GM12878 (cell line): ENCODE data around the gene UBE2QL1.

ENCODE experiments used
- CEBPB ChIP-seq, 2 experiments: fragments of 150-350 bp in 1 of 2; IDR thresholded peaks; 2 replicates each; pipeline ENCODE4 v1.6.1; 2012 to 2014; ENCODE audit warnings: low read depth in 2 of 2, low read length in 2 of 2, borderline replicate concordance in 1 of 2, inconsistent platforms in 1 of 2
- E2F4 ChIP-seq: IDR thresholded peaks from 2 replicates; pipeline ENCODE4 v1.6.1; 2012; ENCODE audit warnings: low read depth, low read length, improper control_type of control experiment
- FOXM1 ChIP-seq: IDR thresholded peaks from 2 replicates; pipeline ENCODE4 v1.6.1; 2012; ENCODE audit warnings: low read depth, mild to moderate bottlenecking, inconsistent platforms, low read length, moderate library complexity
- POLR2A ChIP-seq: IDR thresholded peaks from 2 replicates; pipeline ENCODE4 v1.6.1; 2011; ENCODE audit warnings: low read depth, mild to moderate bottlenecking, low read length
- POLR2AphosphoS5 ChIP-seq: IDR thresholded peaks from 2 replicates; pipeline ENCODE4 v1.6.1; 2011; ENCODE audit warnings: mild to moderate bottlenecking, low read length, inconsistent platforms
- TAF1 ChIP-seq: IDR thresholded peaks from 2 replicates; pipeline ENCODE4 v1.6.1; 2011; ENCODE audit warnings: mild to moderate bottlenecking, low read depth, low read length, borderline replicate concordance
- USF1 ChIP-seq: IDR thresholded peaks from 2 replicates; pipeline ENCODE4 v1.6.1; 2011; ENCODE audit warnings: borderline replicate concordance, low read depth, mild to moderate bottlenecking, moderate library complexity, mixed read lengths, low read length; ENCODE audit not compliant: insufficient read depth; ENCODE audit errors: extremely low read length
- YY1 ChIP-seq: IDR thresholded peaks from 2 replicates; pipeline ENCODE4 v1.6.1; 2011; ENCODE audit warnings: low read depth, mild to moderate bottlenecking, low read length
- TF ChIP-seq, protein P1 (sequence below): fragments of 450-650 bp; formaldehyde crosslinking; IDR thresholded peaks from 2 replicates; pipeline ENCODE4 v1.5.0; 2022; ENCODE audit warnings: mild to moderate bottlenecking, missing genetic modification characterization
- TF ChIP-seq, protein P2 (sequence below): IDR thresholded peaks from 2 replicates; pipeline ENCODE4 v1.6.1; 2012; ENCODE audit warnings: mild to moderate bottlenecking, low read depth, low read length
- TF ChIP-seq, protein P3 (sequence below), 3 experiments: IDR thresholded peaks in 2 of 3; conservative IDR thresholded peaks in 1 of 3; 2 replicates each; pipeline ENCODE4 v1.5.1; 2011; ENCODE audit warnings: low read depth in 3 of 3, low read length in 3 of 3, mild to moderate bottlenecking in 3 of 3, control low read depth in 2 of 3, moderate library complexity in 2 of 3, inconsistent platforms in 1 of 3, mixed read lengths in 1 of 3; ENCODE audit not compliant: control insufficient read depth in 2 of 3, insufficient read depth in 1 of 3; ENCODE audit errors: extremely low read depth in 1 of 3

GRCh38 chr5:6448622-6449464 is at the start of gene UBE2QL1:
- no peak for TF ChIP-seq CEBPB (IDR thresholded peaks at IDR 0.05; ENCODE audit: borderline replicate concordance in 1 of 2, low read depth in 2 of 2, low read length in 2 of 2)
- TF ChIP-seq, protein P1, sequence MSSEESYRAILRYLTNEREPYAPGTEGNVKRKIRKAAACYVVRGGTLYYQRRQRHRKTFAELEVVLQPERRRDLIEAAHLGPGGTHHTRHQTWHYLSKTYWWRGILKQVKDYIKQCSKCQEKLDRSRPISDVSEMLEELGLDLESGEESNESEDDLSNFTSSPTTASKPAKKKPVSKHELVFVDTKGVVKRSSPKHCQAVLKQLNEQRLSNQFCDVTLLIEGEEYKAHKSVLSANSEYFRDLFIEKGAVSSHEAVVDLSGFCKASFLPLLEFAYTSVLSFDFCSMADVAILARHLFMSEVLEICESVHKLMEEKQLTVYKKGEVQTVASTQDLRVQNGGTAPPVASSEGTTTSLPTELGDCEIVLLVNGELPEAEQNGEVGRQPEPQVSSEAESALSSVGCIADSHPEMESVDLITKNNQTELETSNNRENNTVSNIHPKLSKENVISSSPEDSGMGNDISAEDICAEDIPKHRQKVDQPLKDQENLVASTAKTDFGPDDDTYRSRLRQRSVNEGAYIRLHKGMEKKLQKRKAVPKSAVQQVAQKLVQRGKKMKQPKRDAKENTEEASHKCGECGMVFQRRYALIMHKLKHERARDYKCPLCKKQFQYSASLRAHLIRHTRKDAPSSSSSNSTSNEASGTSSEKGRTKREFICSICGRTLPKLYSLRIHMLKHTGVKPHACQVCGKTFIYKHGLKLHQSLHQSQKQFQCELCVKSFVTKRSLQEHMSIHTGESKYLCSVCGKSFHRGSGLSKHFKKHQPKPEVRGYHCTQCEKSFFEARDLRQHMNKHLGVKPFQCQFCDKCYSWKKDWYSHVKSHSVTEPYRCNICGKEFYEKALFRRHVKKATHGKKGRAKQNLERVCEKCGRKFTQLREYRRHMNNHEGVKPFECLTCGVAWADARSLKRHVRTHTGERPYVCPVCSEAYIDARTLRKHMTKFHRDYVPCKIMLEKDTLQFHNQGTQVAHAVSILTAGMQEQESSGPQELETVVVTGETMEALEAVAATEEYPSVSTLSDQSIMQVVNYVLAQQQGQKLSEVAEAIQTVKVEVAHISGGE, result no peak
- TF ChIP-seq, protein P2, sequence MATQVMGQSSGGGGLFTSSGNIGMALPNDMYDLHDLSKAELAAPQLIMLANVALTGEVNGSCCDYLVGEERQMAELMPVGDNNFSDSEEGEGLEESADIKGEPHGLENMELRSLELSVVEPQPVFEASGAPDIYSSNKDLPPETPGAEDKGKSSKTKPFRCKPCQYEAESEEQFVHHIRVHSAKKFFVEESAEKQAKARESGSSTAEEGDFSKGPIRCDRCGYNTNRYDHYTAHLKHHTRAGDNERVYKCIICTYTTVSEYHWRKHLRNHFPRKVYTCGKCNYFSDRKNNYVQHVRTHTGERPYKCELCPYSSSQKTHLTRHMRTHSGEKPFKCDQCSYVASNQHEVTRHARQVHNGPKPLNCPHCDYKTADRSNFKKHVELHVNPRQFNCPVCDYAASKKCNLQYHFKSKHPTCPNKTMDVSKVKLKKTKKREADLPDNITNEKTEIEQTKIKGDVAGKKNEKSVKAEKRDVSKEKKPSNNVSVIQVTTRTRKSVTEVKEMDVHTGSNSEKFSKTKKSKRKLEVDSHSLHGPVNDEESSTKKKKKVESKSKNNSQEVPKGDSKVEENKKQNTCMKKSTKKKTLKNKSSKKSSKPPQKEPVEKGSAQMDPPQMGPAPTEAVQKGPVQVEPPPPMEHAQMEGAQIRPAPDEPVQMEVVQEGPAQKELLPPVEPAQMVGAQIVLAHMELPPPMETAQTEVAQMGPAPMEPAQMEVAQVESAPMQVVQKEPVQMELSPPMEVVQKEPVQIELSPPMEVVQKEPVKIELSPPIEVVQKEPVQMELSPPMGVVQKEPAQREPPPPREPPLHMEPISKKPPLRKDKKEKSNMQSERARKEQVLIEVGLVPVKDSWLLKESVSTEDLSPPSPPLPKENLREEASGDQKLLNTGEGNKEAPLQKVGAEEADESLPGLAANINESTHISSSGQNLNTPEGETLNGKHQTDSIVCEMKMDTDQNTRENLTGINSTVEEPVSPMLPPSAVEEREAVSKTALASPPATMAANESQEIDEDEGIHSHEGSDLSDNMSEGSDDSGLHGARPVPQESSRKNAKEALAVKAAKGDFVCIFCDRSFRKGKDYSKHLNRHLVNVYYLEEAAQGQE, result no peak
- no peak for TF ChIP-seq TAF1
- no peak for TF ChIP-seq POLR2A
- TF ChIP-seq POLR2AphosphoS5, result no peak
- no peak for TF ChIP-seq YY1
- TF ChIP-seq, protein P3, sequence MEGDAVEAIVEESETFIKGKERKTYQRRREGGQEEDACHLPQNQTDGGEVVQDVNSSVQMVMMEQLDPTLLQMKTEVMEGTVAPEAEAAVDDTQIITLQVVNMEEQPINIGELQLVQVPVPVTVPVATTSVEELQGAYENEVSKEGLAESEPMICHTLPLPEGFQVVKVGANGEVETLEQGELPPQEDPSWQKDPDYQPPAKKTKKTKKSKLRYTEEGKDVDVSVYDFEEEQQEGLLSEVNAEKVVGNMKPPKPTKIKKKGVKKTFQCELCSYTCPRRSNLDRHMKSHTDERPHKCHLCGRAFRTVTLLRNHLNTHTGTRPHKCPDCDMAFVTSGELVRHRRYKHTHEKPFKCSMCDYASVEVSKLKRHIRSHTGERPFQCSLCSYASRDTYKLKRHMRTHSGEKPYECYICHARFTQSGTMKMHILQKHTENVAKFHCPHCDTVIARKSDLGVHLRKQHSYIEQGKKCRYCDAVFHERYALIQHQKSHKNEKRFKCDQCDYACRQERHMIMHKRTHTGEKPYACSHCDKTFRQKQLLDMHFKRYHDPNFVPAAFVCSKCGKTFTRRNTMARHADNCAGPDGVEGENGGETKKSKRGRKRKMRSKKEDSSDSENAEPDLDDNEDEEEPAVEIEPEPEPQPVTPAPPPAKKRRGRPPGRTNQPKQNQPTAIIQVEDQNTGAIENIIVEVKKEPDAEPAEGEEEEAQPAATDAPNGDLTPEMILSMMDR (IDR thresholded peaks at IDR 0.05 in 2 of 3, conservative IDR thresholded peaks at IDR 0.05 in 1 of 3; ENCODE audit: control insufficient read depth in 2 of 3, extremely low read depth in 1 of 3, insufficient read depth in 1 of 3, low read depth in 3 of 3, low read length in 3 of 3), result no peak
- no peak for TF ChIP-seq USF1
- TF ChIP-seq E2F4, result no peak
- no peak for TF ChIP-seq FOXM1
